Measurements from ENCODE around the gene POMP.

DNA sequence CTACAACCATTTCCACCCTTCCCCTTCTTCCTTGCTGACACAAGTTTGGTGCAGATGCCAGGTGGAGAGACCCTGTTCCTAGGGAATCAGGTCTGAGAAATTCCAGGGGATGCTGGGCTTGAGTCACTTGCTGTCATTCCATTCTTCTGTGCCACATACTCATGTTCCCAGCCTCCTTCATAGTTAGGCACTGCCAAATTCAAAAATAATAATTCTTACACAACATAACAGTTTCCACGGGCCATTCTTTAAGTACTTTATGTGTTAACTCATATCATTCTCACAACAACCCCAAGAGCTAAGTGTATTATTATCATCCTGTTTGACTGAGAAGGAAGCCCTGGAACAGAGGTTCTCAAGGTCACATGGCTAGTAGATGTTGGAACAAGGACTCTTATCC, 27.1 kb upstream of the POMP start:
- TF ChIP-seq CTCF (conservative IDR thresholded peaks at IDR 0.05 in 1 of 2, IDR thresholded peaks at IDR 0.05 in 1 of 2; ENCODE audit: low read depth in 1 of 2, low read length in 2 of 2) = no peak
- TF ChIP-seq EZH2 (IDR thresholded peaks at IDR 0.05; ENCODE audit: low read length, missing control alignments) = no peak
